ENCODE measurements around the gene ASAP2. TPM values are rescaled to one million over a fixed set of nuclear protein-coding genes. Genes with fewer than 3 reads are reported as not detected.

The ASAP2 gene
- polyA plus RNA-seq, 1 donor (not counting 4 experiments of a cell fraction or from before 2014, with no cell fraction given): 54.2 TPM

- H3K79me2 ChIP-seq (ENCODE audit: control insufficient read depth, insufficient read depth, low read length): no peaks in the 10 kb centered on the region
- no peaks in the 10 kb centered on the region for H4K20me1 ChIP-seq (ENCODE audit: control insufficient read depth, extremely low read depth, insufficient read depth, low read length)
- peaks cover 46 to 49% of the 10 kb centered on the region in 2 experiments for H3K36me3 ChIP-seq (ENCODE audit: control insufficient read depth in 2 of 2, extremely low read depth in 1 of 2, insufficient read depth in 2 of 2, low read length in 2 of 2)
- H3K27ac ChIP-seq (ENCODE audit: control insufficient read depth, insufficient read depth, low read length): no peak overlapping the region
- peaks cover 6% of the 10 kb centered on the region for H3K4me1 ChIP-seq (ENCODE audit: control insufficient read depth, extremely low read depth, insufficient read depth, low read length)
- H3K9ac ChIP-seq (ENCODE audit: control insufficient read depth, extremely low read depth, insufficient read depth, low read length): no peak overlapping the region
- no peaks in the 10 kb centered on the region for H3K9me3 ChIP-seq (ENCODE audit: control insufficient read depth, low read depth, low read length)
- no peak overlapping the region for H3K4me3 ChIP-seq (ENCODE audit: control insufficient read depth in 2 of 3, extremely low read depth in 1 of 3, insufficient read depth in 2 of 3, low read depth in 1 of 3, low read length in 3 of 3)
- H3K4me2 ChIP-seq (ENCODE audit: control insufficient read depth, extremely low read depth, insufficient read depth, low read depth, low read length): no peak overlapping the region
- no peaks in the 10 kb centered on the region for H3K9me1 ChIP-seq (ENCODE audit: control insufficient read depth, extremely low read depth, insufficient read depth, low read length)
- H3K27me3 ChIP-seq (ENCODE audit: control insufficient read depth, extremely low read depth, insufficient read depth, low read length): no peaks in the 10 kb centered on the region
- no peak overlapping the region for H2AFZ ChIP-seq (ENCODE audit: control insufficient read depth, low read length)
- dilution Hi-C loops (cut with MboI; ENCODE audit: extremely low pct_ligation_motif_present, low sequenced_read_pairs): no loop called here
- no peak for TF ChIP-seq EZH2 (IDR thresholded peaks at IDR 0.05; ENCODE audit: low read length)
- TF ChIP-seq, protein P1, sequence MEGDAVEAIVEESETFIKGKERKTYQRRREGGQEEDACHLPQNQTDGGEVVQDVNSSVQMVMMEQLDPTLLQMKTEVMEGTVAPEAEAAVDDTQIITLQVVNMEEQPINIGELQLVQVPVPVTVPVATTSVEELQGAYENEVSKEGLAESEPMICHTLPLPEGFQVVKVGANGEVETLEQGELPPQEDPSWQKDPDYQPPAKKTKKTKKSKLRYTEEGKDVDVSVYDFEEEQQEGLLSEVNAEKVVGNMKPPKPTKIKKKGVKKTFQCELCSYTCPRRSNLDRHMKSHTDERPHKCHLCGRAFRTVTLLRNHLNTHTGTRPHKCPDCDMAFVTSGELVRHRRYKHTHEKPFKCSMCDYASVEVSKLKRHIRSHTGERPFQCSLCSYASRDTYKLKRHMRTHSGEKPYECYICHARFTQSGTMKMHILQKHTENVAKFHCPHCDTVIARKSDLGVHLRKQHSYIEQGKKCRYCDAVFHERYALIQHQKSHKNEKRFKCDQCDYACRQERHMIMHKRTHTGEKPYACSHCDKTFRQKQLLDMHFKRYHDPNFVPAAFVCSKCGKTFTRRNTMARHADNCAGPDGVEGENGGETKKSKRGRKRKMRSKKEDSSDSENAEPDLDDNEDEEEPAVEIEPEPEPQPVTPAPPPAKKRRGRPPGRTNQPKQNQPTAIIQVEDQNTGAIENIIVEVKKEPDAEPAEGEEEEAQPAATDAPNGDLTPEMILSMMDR (optimal IDR thresholded peaks at IDR 0.05 in 1 of 3, IDR thresholded peaks at IDR 0.05 in 1 of 3, conservative IDR thresholded peaks at IDR 0.05 in 1 of 3; ENCODE audit: extremely low read depth in 1 of 3, insufficient read depth in 2 of 3, low read length in 3 of 3): no peak
- DNase-seq (ENCODE audit: low read depth, low spot score): no peak
- no peak for FAIRE-seq
Observed at GRCh38 chr2:9378433-9379390, 172.1 kb downstream of the ASAP2 start.

- Histone ChIP-seq H3K79me2 (ENCODE audit: control insufficient read depth, insufficient read depth, low read length) (no peaks in the 10 kb centered on the region), H3K27ac (ENCODE audit: control insufficient read depth, insufficient read depth, low read length) (no peak overlapping the region)
Observed at GRCh38 chr2:9379391-9379755, 172.8 kb downstream of the ASAP2 start.

More at GRCh38 chr2:9379391-9379755, 172.8 kb downstream of the ASAP2 start:
- peaks cover 44 to 52% of the 10 kb centered on the region in 2 experiments for H3K36me3 ChIP-seq (ENCODE audit: control insufficient read depth in 2 of 2, extremely low read depth in 1 of 2, insufficient read depth in 2 of 2, low read length in 2 of 2)
- no peak overlapping the region for H3K4me2 ChIP-seq (ENCODE audit: control insufficient read depth, extremely low read depth, insufficient read depth, low read depth, low read length)
- H3K4me1 ChIP-seq (ENCODE audit: control insufficient read depth, extremely low read depth, insufficient read depth, low read length): peaks cover 6% of the 10 kb centered on the region
- H3K9me1 ChIP-seq (ENCODE audit: control insufficient read depth, extremely low read depth, insufficient read depth, low read length): no peaks in the 10 kb centered on the region
- H4K20me1 ChIP-seq (ENCODE audit: control insufficient read depth, extremely low read depth, insufficient read depth, low read length): no peaks in the 10 kb centered on the region
- H3K27me3 ChIP-seq (ENCODE audit: control insufficient read depth, extremely low read depth, insufficient read depth, low read length): no peaks in the 10 kb centered on the region
- DNase-seq (ENCODE audit: low read depth, low spot score) (no peak), FAIRE-seq (no peak)
- no peak overlapping the region for H2AFZ ChIP-seq (ENCODE audit: control insufficient read depth, low read length)
- H3K9ac ChIP-seq (ENCODE audit: control insufficient read depth, extremely low read depth, insufficient read depth, low read length): no peak overlapping the region
- dilution Hi-C loops (cut with MboI; ENCODE audit: extremely low pct_ligation_motif_present, low sequenced_read_pairs): no loop called here
- no peaks in the 10 kb centered on the region for H3K9me3 ChIP-seq (ENCODE audit: control insufficient read depth, low read depth, low read length)
- no peak overlapping the region for H3K4me3 ChIP-seq (ENCODE audit: control insufficient read depth in 2 of 3, extremely low read depth in 1 of 3, insufficient read depth in 2 of 3, low read depth in 1 of 3, low read length in 3 of 3)
- TF ChIP-seq, protein P1 (optimal IDR thresholded peaks at IDR 0.05 in 1 of 3, IDR thresholded peaks at IDR 0.05 in 1 of 3, conservative IDR thresholded peaks at IDR 0.05 in 1 of 3; ENCODE audit: extremely low read depth in 1 of 3, insufficient read depth in 2 of 3, low read length in 3 of 3): no peak
- no peak for TF ChIP-seq EZH2 (IDR thresholded peaks at IDR 0.05; ENCODE audit: low read length)
